Measurements from ENCODE around the gene RBBP6. TPM values are rescaled to one million over a fixed set of nuclear protein-coding genes. Genes with fewer than 3 reads are reported as not detected.

Gene RBBP6
- polyA plus RNA-seq, 1 of the 3 experiments (the other 2 are of a cell fraction): 15.1 TPM

DNA sequence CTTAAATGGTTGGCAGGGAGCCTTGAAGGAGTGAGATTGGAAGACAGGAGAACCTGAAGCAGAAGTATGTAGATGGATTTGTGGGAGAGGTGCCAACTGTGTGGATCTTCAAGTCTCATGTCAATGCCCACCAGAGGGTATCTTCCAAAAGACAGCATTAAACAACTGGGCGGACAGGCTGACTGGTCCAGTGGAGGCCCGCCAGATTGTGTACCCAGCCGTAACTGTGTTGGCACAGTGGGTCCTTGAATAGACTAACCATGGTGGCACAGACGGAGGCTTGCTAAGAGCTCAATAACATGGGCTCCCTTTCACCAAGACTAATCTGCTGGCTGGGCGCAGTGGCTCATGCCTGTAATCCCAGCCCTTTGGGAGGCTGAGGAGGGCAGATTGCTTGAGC lies 24.2 kb upstream of the RBBP6 start:
- CTCF ChIA-PET: interaction anchor here (1.0 to 5.7 kb wide), 6 partner anchors 11 to 473 kb away, joined by 3 to 46 read pairs (median 8); no protein-coding TSS in a partner anchor
- H4K20me1 ChIP-seq (ENCODE audit: insufficient read depth): no peaks in the 10 kb centered on the region
- no peaks in the 10 kb centered on the region for H3K9me3 ChIP-seq
- no peaks in the 10 kb centered on the region for H3F3A ChIP-seq (replicated peaks; ENCODE audit: insufficient read depth)
- no peak overlapping the region for H3K4me2 ChIP-seq
- POLR2A ChIA-PET: no interaction called here
- no peaks in the 10 kb centered on the region for H3K9me2 ChIP-seq
- TF ChIP-seq GATA2 (CRISPR knock-in tag; IDR thresholded peaks at IDR 0.05): no peak
- TF ChIP-seq, protein P1, sequence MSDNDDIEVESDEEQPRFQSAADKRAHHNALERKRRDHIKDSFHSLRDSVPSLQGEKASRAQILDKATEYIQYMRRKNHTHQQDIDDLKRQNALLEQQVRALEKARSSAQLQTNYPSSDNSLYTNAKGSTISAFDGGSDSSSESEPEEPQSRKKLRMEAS (IDR thresholded peaks at IDR 0.05; ENCODE audit: low read depth): no peak
- H3K27me3 ChIP-seq (ENCODE audit: insufficient read depth): no peaks in the 10 kb centered on the region
- H3K9ac ChIP-seq: no peak overlapping the region
- H3K79me2 ChIP-seq (ENCODE audit: insufficient read depth): no peaks in the 10 kb centered on the region
- H2AFZ ChIP-seq (ENCODE audit: low read depth): no peak overlapping the region
- H3K36me3 ChIP-seq (replicated peaks in 1 of 2; ENCODE audit: control insufficient read depth in 1 of 2, insufficient read depth in 2 of 2, low read length in 1 of 2): no peaks in the 10 kb centered on the region
- WGBS (ENCODE audit: low lambda C conversion rate): 92% methylated on average over 5 of the region's 5 CpGs
- H3K27ac ChIP-seq (ENCODE audit: low read depth in 2 of 2, low read length in 1 of 2): no peak overlapping the region
- no peak overlapping the region for H3K4me3 ChIP-seq (ENCODE audit: low read depth in 2 of 2, low read length in 1 of 2)
- no peaks in the 10 kb centered on the region for H3K4me1 ChIP-seq (ENCODE audit: control insufficient read depth in 1 of 2, insufficient read depth in 2 of 2, low read depth in 1 of 2, low read length in 1 of 2)
- DNase-seq: no peak

GRCh38 chr16:24516900-24517669 lies 22.3 kb upstream of the RBBP6 start:
- WGBS (ENCODE audit: low lambda C conversion rate): 36% methylated on average over 20 of the region's 20 CpGs
- Histone ChIP-seq H3K36me3 (replicated peaks in 1 of 2; ENCODE audit: control insufficient read depth in 1 of 2, insufficient read depth in 2 of 2, low read length in 1 of 2) (no peaks in the 10 kb centered on the region), H3K9me2 (no peaks in the 10 kb centered on the region), H3K27ac (ENCODE audit: low read depth in 2 of 2, low read length in 1 of 2) (no peak overlapping the region), H3F3A (replicated peaks; ENCODE audit: insufficient read depth) (no peaks in the 10 kb centered on the region), H3K4me3 (ENCODE audit: low read depth in 2 of 2, low read length in 1 of 2) (peak overlapping the region in 1 of 2 experiments; percentile 54; a peak in 1 of 4 replicates), H3K4me1 (ENCODE audit: control insufficient read depth in 1 of 2, insufficient read depth in 2 of 2, low read depth in 1 of 2, low read length in 1 of 2) (no peaks in the 10 kb centered on the region), H2AFZ (ENCODE audit: low read depth) (peak overlapping the region; percentile 89), H4K20me1 (ENCODE audit: insufficient read depth) (no peaks in the 10 kb centered on the region), H3K9ac (no peak overlapping the region), H3K4me2 (0 out of 2 replicates have a peak overlapping the region, but pooled peaks have one; percentile 8), H3K27me3 (ENCODE audit: insufficient read depth) (no peaks in the 10 kb centered on the region), H3K9me3 (no peaks in the 10 kb centered on the region), H3K79me2 (ENCODE audit: insufficient read depth) (no peaks in the 10 kb centered on the region)
- peak; percentile 71 for DNase-seq
- ChIA-PET POLR2A (interaction anchor here (1.0 kb wide), 1 partner anchor 22 kb away, joined by 5 read pairs; the partner anchor contains the start of gene RBBP6), CTCF (interaction anchor here (0.6 to 5.7 kb wide), 45 partner anchors 9 to 531 kb away, joined by 3 to 46 read pairs (median 4); partner anchors contain the start of gene RBBP6)
- no peak for TF ChIP-seq MEF2A (IDR thresholded peaks at IDR 0.05; ENCODE audit: borderline replicate concordance, low read depth)
- no peak for TF ChIP-seq NFIC (IDR thresholded peaks at IDR 0.05; ENCODE audit: borderline replicate concordance)
- no peak for TF ChIP-seq TAF1 (IDR thresholded peaks at IDR 0.05; ENCODE audit: borderline replicate concordance, low read depth, low read length)
- TF ChIP-seq, protein P1 (IDR thresholded peaks at IDR 0.05; ENCODE audit: low read depth): no peak
- no peak for TF ChIP-seq FOSL2 (IDR thresholded peaks at IDR 0.05; ENCODE audit: borderline replicate concordance, low read depth)
- TF ChIP-seq RCOR1 (IDR thresholded peaks at IDR 0.05; ENCODE audit: low read length): no peak; the same call in 1 of the 2 replicates
- no peak for TF ChIP-seq PBX3 (IDR thresholded peaks at IDR 0.05)
- no peak for TF ChIP-seq POLR2AphosphoS5 (IDR thresholded peaks at IDR 0.05; ENCODE audit: low read depth, low read length)
- no peak for TF ChIP-seq USF2 (IDR thresholded peaks at IDR 0.05; ENCODE audit: borderline replicate concordance, low read depth, low read length)
- TF ChIP-seq EZH2phosphoT487 (IDR thresholded peaks at IDR 0.05; ENCODE audit: borderline replicate concordance, low read depth): no peak
- no peak for TF ChIP-seq FOXM1 (IDR thresholded peaks at IDR 0.05; ENCODE audit: low read depth)
- no peak for TF ChIP-seq ELF1 (IDR thresholded peaks at IDR 0.05)
- TF ChIP-seq CTCF (IDR thresholded peaks at IDR 0.05): peak; percentile 92
- no peak for TF ChIP-seq FOXJ3 (CRISPR knock-in tag; IDR thresholded peaks at IDR 0.05)
- TF ChIP-seq CHD2 (IDR thresholded peaks at IDR 0.05; ENCODE audit: low read length, partially characterized antibody): no peak
- TF ChIP-seq IRF3 (IDR thresholded peaks at IDR 0.05; ENCODE audit: low read depth, low read length): no peak
- peak; percentile 34; the same call in 1 of the 2 replicates for TF ChIP-seq MXI1 (IDR thresholded peaks at IDR 0.05; ENCODE audit: low read depth, low read length)
- peak; percentile 91 for TF ChIP-seq RAD21 (IDR thresholded peaks at IDR 0.05; ENCODE audit: low read length)
- no peak for TF ChIP-seq GATA2 (CRISPR knock-in tag; IDR thresholded peaks at IDR 0.05)
- TF ChIP-seq NRF1 (IDR thresholded peaks at IDR 0.05; ENCODE audit: low read depth, low read length): no peak
- TF ChIP-seq TEAD4 (IDR thresholded peaks at IDR 0.05; ENCODE audit: borderline replicate concordance, insufficient read depth): no peak
